SK-N-SH treated with all-trans-retinoic acid at 6 μM for 48 hours (cell line): Measurements from ENCODE around the gene NRXN3.
A peak's percentile ranks its signal among the peaks of the same experiment; 100 is the strongest.

Experiments used
- ATAC-seq: fragments of 200-7000 bp; cut with Tn5 transposase; 3 replicates; pipeline ENCODE4 v1.9.1; 2020; ENCODE audit warnings: mild to moderate bottlenecking, moderate library complexity
- ARNTL ChIP-seq: fragments of 450-650 bp; formaldehyde crosslinking; IDR thresholded peaks from 2 replicates; pipeline ENCODE4 v1.5.0; 2020; ENCODE audit warnings: low read depth, mild to moderate bottlenecking, moderate library complexity, borderline replicate concordance
- BACH2 ChIP-seq: fragments of 250-450 bp; sonication (Bioruptor Pico); IDR thresholded peaks from 2 replicates; pipeline ENCODE4 v1.9.0; 2021; ENCODE audit warnings: mild to moderate bottlenecking, borderline replicate concordance
- CSDC2 ChIP-seq: fragments of 250-450 bp; sonication (Bioruptor Pico); IDR thresholded peaks from 2 replicates; pipeline ENCODE4 v1.5.0; 2020; ENCODE audit warnings: mild to moderate bottlenecking, moderate library complexity
- ESRRG ChIP-seq: fragments of 250-450 bp; sonication (Bioruptor Pico); IDR thresholded peaks from 2 replicates; pipeline ENCODE4 v1.6.1; 2021; ENCODE audit warnings: mild to moderate bottlenecking
- GLIS3 ChIP-seq: fragments of 250-450 bp; sonication (Bioruptor Pico); IDR thresholded peaks from 2 replicates; pipeline ENCODE4 v1.5.0; 2020; ENCODE audit warnings: mild to moderate bottlenecking, moderate library complexity
- OSR1 ChIP-seq: fragments of 250-450 bp; sonication (Bioruptor Pico); IDR thresholded peaks from 2 replicates; pipeline ENCODE4 v1.8.0; 2022; ENCODE audit warnings: moderate library complexity, mild to moderate bottlenecking, inconsistent platforms
- PPARA ChIP-seq: fragments of 250-450 bp; sonication (Bioruptor Pico); IDR thresholded peaks from 2 replicates; pipeline ENCODE4 v1.5.0; 2020; ENCODE audit warnings: mild to moderate bottlenecking, borderline replicate concordance
- RARB ChIP-seq: fragments of 250-450 bp; sonication (Bioruptor Pico); IDR thresholded peaks from 2 replicates; pipeline ENCODE4 v1.8.0; 2021; ENCODE audit warnings: mild to moderate bottlenecking, moderate library complexity
- SNAI2 ChIP-seq: fragments of 250-450 bp; sonication (Bioruptor Pico); IDR thresholded peaks from 2 replicates; pipeline ENCODE4 v1.5.0; 2020; ENCODE audit warnings: mild to moderate bottlenecking, moderate library complexity
- TOX ChIP-seq: fragments of 250-450 bp; sonication (Bioruptor Pico); IDR thresholded peaks from 2 replicates; pipeline ENCODE4 v1.8.0; 2021; ENCODE audit warnings: mild to moderate bottlenecking, moderate library complexity, borderline replicate concordance
- ZC3H10 ChIP-seq: fragments of 250-450 bp; sonication (Bioruptor Pico); IDR thresholded peaks from 2 replicates; pipeline ENCODE4 v1.5.1; 2021; ENCODE audit warnings: mild to moderate bottlenecking, moderate library complexity
- ZFP3 ChIP-seq: fragments of 250-450 bp; sonication (Bioruptor Pico); IDR thresholded peaks from 2 replicates; pipeline ENCODE4 v1.5.0; 2020; ENCODE audit warnings: mild to moderate bottlenecking, moderate library complexity
- ZFP30 ChIP-seq: fragments of 450-650 bp; formaldehyde crosslinking; IDR thresholded peaks from 2 replicates; pipeline ENCODE4 v1.5.0; 2022; ENCODE audit warnings: mild to moderate bottlenecking, moderate library complexity
- ZNF565 ChIP-seq: fragments of 450-650 bp; formaldehyde crosslinking; conservative IDR thresholded peaks from 2 replicates; pipeline ENCODE4 v1.5.0; 2020; ENCODE audit warnings: low read depth, mild to moderate bottlenecking, moderate library complexity
- ZNF70 ChIP-seq: fragments of 450-650 bp; formaldehyde crosslinking; IDR thresholded peaks from 2 replicates; pipeline ENCODE4 v1.5.0; 2020; ENCODE audit warnings: mild to moderate bottlenecking, moderate library complexity
- ZNF8 ChIP-seq: fragments of 450-650 bp; formaldehyde crosslinking; IDR thresholded peaks from 2 replicates; pipeline ENCODE4 v1.5.0; 2020; ENCODE audit warnings: mild to moderate bottlenecking, moderate library complexity
- TF ChIP-seq, protein P1 (sequence below): fragments of 250-450 bp; sonication (Bioruptor Pico); IDR thresholded peaks from 2 replicates; pipeline ENCODE4 v1.5.1; 2020; ENCODE audit warnings: low read depth, mild to moderate bottlenecking, moderate library complexity
- TF ChIP-seq, protein P2 (sequence below): fragments of 250-450 bp; sonication (Bioruptor Pico); IDR thresholded peaks from 2 replicates; pipeline ENCODE4 v1.8.0; 2020; ENCODE audit warnings: mild to moderate bottlenecking, moderate library complexity, borderline replicate concordance
- TF ChIP-seq, protein P3 (sequence below): fragments of 250-450 bp; sonication (Bioruptor Pico); IDR thresholded peaks from 2 replicates; pipeline ENCODE4 v1.5.0; 2020; ENCODE audit warnings: mild to moderate bottlenecking, moderate library complexity
- TF ChIP-seq, protein P4 (sequence below): fragments of 250-450 bp; sonication (Bioruptor Pico); IDR thresholded peaks from 2 replicates; pipeline ENCODE4 v1.8.0; 2021; ENCODE audit warnings: low read depth, mild to moderate bottlenecking, moderate library complexity, borderline replicate concordance
- TF ChIP-seq, protein P5 (sequence below): fragments of 250-450 bp; sonication (Bioruptor Pico); IDR thresholded peaks from 2 replicates; pipeline ENCODE4 v1.5.1; 2021; ENCODE audit warnings: mild to moderate bottlenecking, moderate library complexity

Gene NRXN3

DNA sequence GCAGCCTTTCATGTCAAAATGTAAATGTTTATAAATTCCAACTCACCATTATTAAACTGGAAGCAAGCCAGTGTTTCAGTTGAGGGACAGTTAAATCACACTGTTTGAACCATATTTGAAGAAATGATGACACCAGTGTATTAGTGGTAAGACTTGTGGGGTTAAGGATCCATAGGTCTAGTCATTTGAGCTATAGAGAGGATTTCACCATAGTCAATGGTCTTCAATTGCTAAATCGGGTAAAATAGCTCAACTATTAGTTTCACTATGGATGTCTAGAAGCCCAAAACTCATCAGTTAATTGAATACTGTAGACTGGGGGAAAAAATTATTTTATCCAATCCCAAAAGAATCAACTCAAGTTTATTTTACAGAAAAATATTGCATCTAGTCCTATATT lies 659.1 kb downstream of the NRXN3 start:
- TF ChIP-seq TOX (no peak), ZNF70 (no peak), ESRRG (CRISPR knock-in tag) (no peak), BACH2 (no peak), RARB (CRISPR knock-in tag) (no peak)
- TF ChIP-seq, protein P1, sequence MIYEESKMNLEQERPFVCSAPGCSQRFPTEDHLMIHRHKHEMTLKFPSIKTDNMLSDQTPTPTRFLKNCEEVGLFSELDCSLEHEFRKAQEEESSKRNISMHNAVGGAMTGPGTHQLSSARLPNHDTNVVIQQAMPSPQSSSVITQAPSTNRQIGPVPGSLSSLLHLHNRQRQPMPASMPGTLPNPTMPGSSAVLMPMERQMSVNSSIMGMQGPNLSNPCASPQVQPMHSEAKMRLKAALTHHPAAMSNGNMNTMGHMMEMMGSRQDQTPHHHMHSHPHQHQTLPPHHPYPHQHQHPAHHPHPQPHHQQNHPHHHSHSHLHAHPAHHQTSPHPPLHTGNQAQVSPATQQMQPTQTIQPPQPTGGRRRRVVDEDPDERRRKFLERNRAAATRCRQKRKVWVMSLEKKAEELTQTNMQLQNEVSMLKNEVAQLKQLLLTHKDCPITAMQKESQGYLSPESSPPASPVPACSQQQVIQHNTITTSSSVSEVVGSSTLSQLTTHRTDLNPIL, result no peak
- TF ChIP-seq, protein P2, sequence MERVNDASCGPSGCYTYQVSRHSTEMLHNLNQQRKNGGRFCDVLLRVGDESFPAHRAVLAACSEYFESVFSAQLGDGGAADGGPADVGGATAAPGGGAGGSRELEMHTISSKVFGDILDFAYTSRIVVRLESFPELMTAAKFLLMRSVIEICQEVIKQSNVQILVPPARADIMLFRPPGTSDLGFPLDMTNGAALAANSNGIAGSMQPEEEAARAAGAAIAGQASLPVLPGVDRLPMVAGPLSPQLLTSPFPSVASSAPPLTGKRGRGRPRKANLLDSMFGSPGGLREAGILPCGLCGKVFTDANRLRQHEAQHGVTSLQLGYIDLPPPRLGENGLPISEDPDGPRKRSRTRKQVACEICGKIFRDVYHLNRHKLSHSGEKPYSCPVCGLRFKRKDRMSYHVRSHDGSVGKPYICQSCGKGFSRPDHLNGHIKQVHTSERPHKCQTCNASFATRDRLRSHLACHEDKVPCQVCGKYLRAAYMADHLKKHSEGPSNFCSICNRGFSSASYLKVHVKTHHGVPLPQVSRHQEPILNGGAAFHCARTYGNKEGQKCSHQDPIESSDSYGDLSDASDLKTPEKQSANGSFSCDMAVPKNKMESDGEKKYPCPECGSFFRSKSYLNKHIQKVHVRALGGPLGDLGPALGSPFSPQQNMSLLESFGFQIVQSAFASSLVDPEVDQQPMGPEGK (CRISPR knock-in tag), result no peak
- no peak for ATAC-seq

DNA sequence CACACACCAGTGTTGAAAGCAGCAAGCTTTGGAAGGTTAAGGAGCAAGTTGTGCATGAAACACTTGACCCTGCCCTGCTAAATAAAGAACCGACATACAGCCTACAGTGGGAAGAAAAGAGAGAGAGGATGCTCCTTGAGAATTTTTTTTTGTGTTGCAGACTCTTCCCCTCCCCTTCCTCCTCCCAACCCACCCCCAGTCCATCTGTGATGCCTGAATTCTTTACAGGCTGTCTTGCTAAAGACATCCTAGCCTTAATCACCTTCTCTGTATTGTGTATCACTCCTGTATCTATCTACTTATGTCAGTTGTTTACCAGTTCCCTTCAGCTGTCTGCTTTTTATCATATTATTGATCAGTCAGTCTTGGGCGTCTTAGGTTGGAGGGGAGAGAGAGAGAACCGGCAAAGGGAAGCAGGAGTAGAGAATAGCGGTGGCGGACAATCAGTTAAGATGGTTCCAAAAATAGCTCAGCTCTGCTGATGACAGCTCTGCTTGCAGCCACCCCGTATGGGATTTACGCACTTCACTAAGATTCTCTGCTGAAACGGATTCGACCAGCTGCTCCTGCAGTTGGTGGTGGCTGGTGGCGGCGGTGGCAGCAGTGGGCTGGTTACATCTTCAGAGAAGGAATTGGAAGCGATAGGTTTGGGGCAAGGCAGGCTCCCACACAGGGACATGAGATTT lies 664.7 kb downstream of the NRXN3 start:
- 0 out of 3 replicates have a peak, but pooled peaks have one; percentile 21 for ATAC-seq
- TF ChIP-seq, protein P1, result no peak
- TF ChIP-seq BACH2, result no peak
- TF ChIP-seq ZC3H10 (CRISPR knock-in tag), result no peak
- no peak for TF ChIP-seq ZFP3 (CRISPR knock-in tag)
- no peak for TF ChIP-seq ARNTL (CRISPR knock-in tag)
- no peak for TF ChIP-seq GLIS3 (CRISPR knock-in tag)
- TF ChIP-seq ESRRG (CRISPR knock-in tag), result no peak
- TF ChIP-seq PPARA, result no peak
- no peak for TF ChIP-seq ZFP30 (CRISPR knock-in tag)
- no peak for TF ChIP-seq ZNF8 (CRISPR knock-in tag)
- TF ChIP-seq, all 23 proteins: peak for 0

DNA sequence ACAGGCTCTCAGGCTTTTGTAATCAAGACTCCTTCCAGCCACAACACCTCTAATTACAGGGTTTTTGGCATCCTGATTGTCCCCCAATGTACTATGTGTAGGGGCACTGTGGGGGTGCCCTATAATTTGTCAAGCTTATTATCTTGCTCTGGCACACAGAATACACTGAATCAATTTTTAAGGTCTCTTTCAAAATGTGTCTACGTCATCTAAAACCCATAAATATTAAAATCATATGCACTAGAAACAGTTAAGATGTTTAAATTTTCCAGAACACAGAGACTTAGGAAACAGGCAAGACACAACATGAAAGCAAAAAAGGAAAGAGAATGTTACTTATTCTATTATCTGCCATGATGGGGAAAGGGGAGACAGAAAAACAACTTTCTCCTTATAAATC lies 665.7 kb downstream of the NRXN3 start:
- TF ChIP-seq ZNF8 (CRISPR knock-in tag) (no peak), ARNTL (CRISPR knock-in tag) (no peak), TOX (no peak), OSR1 (CRISPR knock-in tag) (no peak), RARB (CRISPR knock-in tag) (no peak), CSDC2 (no peak), GLIS3 (CRISPR knock-in tag) (no peak), ZFP30 (CRISPR knock-in tag) (no peak), ZNF70 (no peak), ESRRG (CRISPR knock-in tag) (no peak), PPARA (no peak), ZNF565 (CRISPR knock-in tag) (no peak), BACH2 (no peak), ZFP3 (CRISPR knock-in tag) (no peak), SNAI2 (CRISPR knock-in tag) (no peak)
- TF ChIP-seq, protein P3, sequence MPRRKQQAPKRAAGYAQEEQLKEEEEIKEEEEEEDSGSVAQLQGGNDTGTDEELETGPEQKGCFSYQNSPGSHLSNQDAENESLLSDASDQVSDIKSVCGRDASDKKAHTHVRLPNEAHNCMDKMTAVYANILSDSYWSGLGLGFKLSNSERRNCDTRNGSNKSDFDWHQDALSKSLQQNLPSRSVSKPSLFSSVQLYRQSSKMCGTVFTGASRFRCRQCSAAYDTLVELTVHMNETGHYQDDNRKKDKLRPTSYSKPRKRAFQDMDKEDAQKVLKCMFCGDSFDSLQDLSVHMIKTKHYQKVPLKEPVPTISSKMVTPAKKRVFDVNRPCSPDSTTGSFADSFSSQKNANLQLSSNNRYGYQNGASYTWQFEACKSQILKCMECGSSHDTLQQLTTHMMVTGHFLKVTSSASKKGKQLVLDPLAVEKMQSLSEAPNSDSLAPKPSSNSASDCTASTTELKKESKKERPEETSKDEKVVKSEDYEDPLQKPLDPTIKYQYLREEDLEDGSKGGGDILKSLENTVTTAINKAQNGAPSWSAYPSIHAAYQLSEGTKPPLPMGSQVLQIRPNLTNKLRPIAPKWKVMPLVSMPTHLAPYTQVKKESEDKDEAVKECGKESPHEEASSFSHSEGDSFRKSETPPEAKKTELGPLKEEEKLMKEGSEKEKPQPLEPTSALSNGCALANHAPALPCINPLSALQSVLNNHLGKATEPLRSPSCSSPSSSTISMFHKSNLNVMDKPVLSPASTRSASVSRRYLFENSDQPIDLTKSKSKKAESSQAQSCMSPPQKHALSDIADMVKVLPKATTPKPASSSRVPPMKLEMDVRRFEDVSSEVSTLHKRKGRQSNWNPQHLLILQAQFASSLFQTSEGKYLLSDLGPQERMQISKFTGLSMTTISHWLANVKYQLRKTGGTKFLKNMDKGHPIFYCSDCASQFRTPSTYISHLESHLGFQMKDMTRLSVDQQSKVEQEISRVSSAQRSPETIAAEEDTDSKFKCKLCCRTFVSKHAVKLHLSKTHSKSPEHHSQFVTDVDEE, result no peak
- TF ChIP-seq, protein P4, sequence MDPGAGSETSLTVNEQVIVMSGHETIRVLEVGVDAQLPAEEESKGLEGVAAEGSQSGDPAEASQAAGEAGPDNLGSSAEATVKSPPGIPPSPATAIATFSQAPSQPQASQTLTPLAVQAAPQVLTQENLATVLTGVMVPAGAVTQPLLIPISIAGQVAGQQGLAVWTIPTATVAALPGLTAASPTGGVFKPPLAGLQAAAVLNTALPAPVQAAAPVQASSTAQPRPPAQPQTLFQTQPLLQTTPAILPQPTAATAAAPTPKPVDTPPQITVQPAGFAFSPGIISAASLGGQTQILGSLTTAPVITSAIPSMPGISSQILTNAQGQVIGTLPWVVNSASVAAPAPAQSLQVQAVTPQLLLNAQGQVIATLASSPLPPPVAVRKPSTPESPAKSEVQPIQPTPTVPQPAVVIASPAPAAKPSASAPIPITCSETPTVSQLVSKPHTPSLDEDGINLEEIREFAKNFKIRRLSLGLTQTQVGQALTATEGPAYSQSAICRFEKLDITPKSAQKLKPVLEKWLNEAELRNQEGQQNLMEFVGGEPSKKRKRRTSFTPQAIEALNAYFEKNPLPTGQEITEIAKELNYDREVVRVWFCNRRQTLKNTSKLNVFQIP (CRISPR knock-in tag), result no peak
- TF ChIP-seq, protein P5, sequence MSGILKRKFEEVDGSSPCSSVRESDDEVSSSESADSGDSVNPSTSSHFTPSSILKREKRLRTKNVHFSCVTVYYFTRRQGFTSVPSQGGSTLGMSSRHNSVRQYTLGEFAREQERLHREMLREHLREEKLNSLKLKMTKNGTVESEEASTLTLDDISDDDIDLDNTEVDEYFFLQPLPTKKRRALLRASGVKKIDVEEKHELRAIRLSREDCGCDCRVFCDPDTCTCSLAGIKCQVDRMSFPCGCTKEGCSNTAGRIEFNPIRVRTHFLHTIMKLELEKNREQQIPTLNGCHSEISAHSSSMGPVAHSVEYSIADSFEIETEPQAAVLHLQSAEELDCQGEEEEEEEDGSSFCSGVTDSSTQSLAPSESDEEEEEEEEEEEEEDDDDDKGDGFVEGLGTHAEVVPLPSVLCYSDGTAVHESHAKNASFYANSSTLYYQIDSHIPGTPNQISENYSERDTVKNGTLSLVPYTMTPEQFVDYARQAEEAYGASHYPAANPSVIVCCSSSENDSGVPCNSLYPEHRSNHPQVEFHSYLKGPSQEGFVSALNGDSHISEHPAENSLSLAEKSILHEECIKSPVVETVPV (CRISPR knock-in tag), result no peak
- TF ChIP-seq, all 23 proteins: peak for 0
- ATAC-seq, result no peak
